Endothelial cell (in vitro differentiated cells): ENCODE measurements around the gene DAZAP1. TPM values are rescaled to one million over a fixed set of nuclear protein-coding genes. Genes with fewer than 3 reads are reported as not detected.

Source experiments
- DNase-seq: peaks from one replicate; pipeline ENCODE4 v3.0.0; 2021; ENCODE audit warnings: low spot score
- H3K27ac Mint-ChIP-seq: one replicate; pipeline ENCODE4 v1.8.0; 2021; ENCODE audit warnings: mixed read lengths, inconsistent platforms; ENCODE audit not compliant: unreplicated experiment
- H3K27me3 Mint-ChIP-seq: one replicate; pipeline ENCODE4 v1.8.0; 2021; ENCODE audit warnings: mild to moderate bottlenecking, moderate library complexity, mixed read lengths, inconsistent platforms; ENCODE audit not compliant: unreplicated experiment
- H3K36me3 Mint-ChIP-seq: one replicate; pipeline ENCODE4 v1.8.0; 2021; ENCODE audit warnings: mild to moderate bottlenecking, low read depth, mixed read lengths, inconsistent platforms; ENCODE audit not compliant: unreplicated experiment
- H3K4me1 Mint-ChIP-seq: one replicate; pipeline ENCODE4 v1.8.0; 2021; ENCODE audit warnings: mild to moderate bottlenecking, mixed read lengths, inconsistent platforms; ENCODE audit not compliant: unreplicated experiment
- H3K4me3 Mint-ChIP-seq: one replicate; pipeline ENCODE4 v1.8.0; 2021; ENCODE audit warnings: mild to moderate bottlenecking, mixed read lengths, inconsistent platforms; ENCODE audit not compliant: unreplicated experiment
- H3K9me3 Mint-ChIP-seq: one replicate; pipeline ENCODE4 v1.8.0; 2021; ENCODE audit warnings: mixed read lengths, inconsistent platforms; ENCODE audit not compliant: unreplicated experiment
- total RNA-seq: library from RNA; stranded (reverse); fragmentation: NEBNext Ultra II Directional; extraction: Animal tissue kit (Norgen Biotek cat#: 25700); gene quantifications from one replicate; pipeline ENCODE4 v1.2.1, GENCODE V29; 2021; ENCODE audit not compliant: unreplicated experiment
- TF ChIP-seq, protein P1 (sequence below): fragments of 200-600 bp; sonication (generic); IDR thresholded peaks from one replicate; pipeline ENCODE4 v1.5.0; 2021; ENCODE audit warnings: antibody characterized with exemption; ENCODE audit not compliant: unreplicated experiment

The DAZAP1 gene
- total RNA-seq, 1 donor from 2014 or later = 145 TPM

DNA sequence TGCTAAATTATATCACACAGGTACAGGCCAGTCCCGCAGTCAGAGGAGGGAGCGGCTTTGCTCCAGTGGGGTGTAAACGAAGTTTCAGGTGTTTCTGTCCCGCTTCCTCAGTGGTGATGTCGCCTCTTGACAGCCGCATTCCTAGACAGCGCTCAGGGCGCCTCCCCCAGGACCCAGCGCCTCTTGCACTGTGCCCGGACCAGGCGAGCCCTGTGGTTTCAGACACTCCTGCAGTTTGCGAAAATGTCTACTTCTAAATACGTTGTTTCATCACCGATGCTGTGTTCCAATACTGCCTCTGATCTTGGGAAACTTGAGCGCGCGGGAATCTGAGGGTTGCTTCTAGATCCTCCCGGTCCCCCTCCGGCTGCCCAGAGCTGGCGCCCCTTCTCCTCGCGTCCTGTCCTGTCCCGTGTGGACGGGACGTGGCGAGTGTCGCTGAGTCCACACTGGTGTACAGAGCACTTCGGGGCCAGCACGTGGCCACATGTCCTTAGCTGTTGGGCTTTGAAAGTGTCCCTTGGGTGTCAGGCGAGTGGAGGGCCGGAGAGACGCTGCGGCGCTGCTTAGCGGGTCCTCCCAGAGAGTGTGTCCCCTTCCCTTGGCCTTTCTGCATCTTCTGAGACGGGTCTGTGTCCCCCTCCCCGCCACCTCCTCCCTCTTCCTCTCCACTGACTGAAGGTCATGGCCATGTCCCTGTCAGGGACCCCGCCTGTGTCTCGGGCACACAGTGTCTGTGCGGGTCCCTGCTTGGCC, 16.2 kb downstream of the DAZAP1 start:
- peaks cover 8% of the 10 kb centered on the region for H3K27me3 Mint-ChIP-seq
- peaks cover 32% of the 10 kb centered on the region for H3K36me3 Mint-ChIP-seq
- H3K4me3 Mint-ChIP-seq = peak overlapping the region; percentile 8
- H3K27ac Mint-ChIP-seq = no peak overlapping the region
- no peaks in the 10 kb centered on the region for H3K4me1 Mint-ChIP-seq
- no peaks in the 10 kb centered on the region for H3K9me3 Mint-ChIP-seq
- TF ChIP-seq, protein P1, sequence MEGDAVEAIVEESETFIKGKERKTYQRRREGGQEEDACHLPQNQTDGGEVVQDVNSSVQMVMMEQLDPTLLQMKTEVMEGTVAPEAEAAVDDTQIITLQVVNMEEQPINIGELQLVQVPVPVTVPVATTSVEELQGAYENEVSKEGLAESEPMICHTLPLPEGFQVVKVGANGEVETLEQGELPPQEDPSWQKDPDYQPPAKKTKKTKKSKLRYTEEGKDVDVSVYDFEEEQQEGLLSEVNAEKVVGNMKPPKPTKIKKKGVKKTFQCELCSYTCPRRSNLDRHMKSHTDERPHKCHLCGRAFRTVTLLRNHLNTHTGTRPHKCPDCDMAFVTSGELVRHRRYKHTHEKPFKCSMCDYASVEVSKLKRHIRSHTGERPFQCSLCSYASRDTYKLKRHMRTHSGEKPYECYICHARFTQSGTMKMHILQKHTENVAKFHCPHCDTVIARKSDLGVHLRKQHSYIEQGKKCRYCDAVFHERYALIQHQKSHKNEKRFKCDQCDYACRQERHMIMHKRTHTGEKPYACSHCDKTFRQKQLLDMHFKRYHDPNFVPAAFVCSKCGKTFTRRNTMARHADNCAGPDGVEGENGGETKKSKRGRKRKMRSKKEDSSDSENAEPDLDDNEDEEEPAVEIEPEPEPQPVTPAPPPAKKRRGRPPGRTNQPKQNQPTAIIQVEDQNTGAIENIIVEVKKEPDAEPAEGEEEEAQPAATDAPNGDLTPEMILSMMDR = no peak
- no peak for DNase-seq

DNA sequence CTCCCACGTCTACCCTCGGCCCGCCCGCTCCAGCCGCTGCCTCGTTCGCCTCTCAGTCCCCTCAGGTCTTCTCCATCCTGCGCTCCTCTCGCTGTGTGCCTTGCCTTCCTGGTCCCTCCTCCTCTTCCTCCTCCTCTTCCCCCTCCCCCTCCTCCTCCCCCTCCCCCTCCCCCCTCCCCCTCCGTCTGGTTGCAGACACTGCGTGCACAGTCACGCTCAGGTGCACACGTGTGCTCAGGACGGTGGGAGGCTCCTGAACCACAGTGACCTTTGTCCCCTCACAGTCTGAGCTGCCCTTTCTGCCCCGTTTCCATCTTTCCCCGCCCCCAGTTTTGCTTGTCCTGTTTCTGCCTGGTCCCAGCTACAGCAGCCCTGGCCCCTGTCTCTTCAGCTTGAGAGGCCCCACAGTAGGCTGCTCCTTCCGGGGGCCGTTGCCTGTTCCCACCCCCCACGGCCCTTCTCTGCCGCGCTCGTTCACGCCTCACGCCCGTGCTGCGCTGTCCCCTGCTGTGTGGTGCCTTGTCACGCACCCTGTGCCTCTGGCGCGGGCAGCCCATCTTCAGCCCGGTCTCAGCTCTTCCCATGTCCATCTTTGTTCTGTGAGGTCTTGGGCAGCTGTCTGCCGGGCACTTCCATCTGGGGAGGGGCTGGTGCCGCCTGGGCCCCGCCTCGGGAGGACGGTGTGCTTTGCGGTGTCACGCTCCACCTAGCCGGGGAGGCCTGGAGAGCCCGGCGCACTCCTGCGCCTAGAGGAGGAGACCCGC, 17.0 kb downstream of the DAZAP1 start:
- Mint-ChIP-seq H3K36me3 (peaks cover 30% of the 10 kb centered on the region), H3K27ac (no peak overlapping the region), H3K9me3 (no peaks in the 10 kb centered on the region), H3K4me3 (no peak overlapping the region), H3K4me1 (no peaks in the 10 kb centered on the region), H3K27me3 (peaks cover 8% of the 10 kb centered on the region)
- TF ChIP-seq, protein P1 = no peak
- no peak for DNase-seq

- H3K4me3 Mint-ChIP-seq = peak overlapping the region; percentile 56
- peaks cover 5% of the 10 kb centered on the region for H3K27me3 Mint-ChIP-seq
- TF ChIP-seq, protein P1 = no peak
- peak overlapping the region; percentile 63 for H3K27ac Mint-ChIP-seq
- H3K9me3 Mint-ChIP-seq = no peaks in the 10 kb centered on the region
- no peaks in the 10 kb centered on the region for H3K4me1 Mint-ChIP-seq
- H3K36me3 Mint-ChIP-seq = peaks cover 26% of the 10 kb centered on the region
- no peak for DNase-seq
These were observed 17.9 kb downstream of the DAZAP1 start for GRCh38 chr19:1425102-1425837.

- H3K27ac Mint-ChIP-seq = peak overlapping the region; percentile 63
These were observed 18.5 kb downstream of the DAZAP1 start for GRCh38 chr19:1425902-1426301.

More at GRCh38 chr19:1425902-1426301, 18.5 kb downstream of the DAZAP1 start:
- TF ChIP-seq, protein P1 = no peak
- Mint-ChIP-seq H3K4me3 (no peak overlapping the region), H3K9me3 (no peaks in the 10 kb centered on the region), H3K36me3 (peaks cover 23% of the 10 kb centered on the region), H3K4me1 (no peaks in the 10 kb centered on the region), H3K27me3 (peaks cover 6% of the 10 kb centered on the region)
- DNase-seq = no peak
